Measurements from ENCODE around the gene ALPK3. TPM values are rescaled to one million over a fixed set of nuclear protein-coding genes. Genes with fewer than 3 reads are reported as not detected.

ALPK3 gene
- total RNA-seq, 1 experiment from 2014 or later, result 16.5 TPM

GRCh38 chr15:84794162-84794547 lies 23.0 kb upstream of the ALPK3 start:
- H3K36me3 Mint-ChIP-seq, result peaks cover 21% of the 10 kb centered on the region
- ATAC-seq (no peak), DNase-seq (ENCODE audit: low spot score) (no peak)
- TF ChIP-seq TEAD4 (CRISPR knock-in tag; IDR thresholded peaks at IDR 0.05) (no peak), NR1H2 (CRISPR knock-in tag; IDR thresholded peaks at IDR 0.05) (no peak)
- H3K27me3 Mint-ChIP-seq (ENCODE audit: low read depth), result no peaks in the 10 kb centered on the region
- H3K9me3 Mint-ChIP-seq, result no peaks in the 10 kb centered on the region
- no peak overlapping the region for H3K4me3 Mint-ChIP-seq
- peaks cover 6% of the 10 kb centered on the region; the same call in 1 of the 2 replicates for H3K4me1 Mint-ChIP-seq
- no peak overlapping the region for H3K27ac Mint-ChIP-seq
- CTCF ChIA-PET, result no interaction called here
- POLR2A ChIA-PET, result no interaction called here

- H3K4me3 Mint-ChIP-seq, result no peak overlapping the region
- H3K9me3 Mint-ChIP-seq, result no peaks in the 10 kb centered on the region
- TF ChIP-seq ATF1 (CRISPR knock-in tag; IDR thresholded peaks at IDR 0.05), result no peak
- TF ChIP-seq TP53 (CRISPR knock-in tag; IDR thresholded peaks at IDR 0.05), result no peak
- no peak for TF ChIP-seq PRDM15 (CRISPR knock-in tag; IDR thresholded peaks at IDR 0.05)
- TF ChIP-seq CREB1 (CRISPR knock-in tag; IDR thresholded peaks at IDR 0.05), result no peak
- TF ChIP-seq CDX4 (CRISPR knock-in tag; IDR thresholded peaks at IDR 0.05; ENCODE audit: borderline replicate concordance), result no peak
- no peak for TF ChIP-seq KAT7 (CRISPR knock-in tag; IDR thresholded peaks at IDR 0.05; ENCODE audit: borderline replicate concordance)
- TF ChIP-seq NR1H2 (CRISPR knock-in tag; IDR thresholded peaks at IDR 0.05), result no peak
- TF ChIP-seq GTF2I (CRISPR knock-in tag; conservative IDR thresholded peaks at IDR 0.05), result no peak
- TF ChIP-seq NR2C2 (CRISPR knock-in tag; IDR thresholded peaks at IDR 0.05), result no peak
- no peak for TF ChIP-seq AFF4 (CRISPR knock-in tag; IDR thresholded peaks at IDR 0.05; ENCODE audit: borderline replicate concordance)
- no peak for TF ChIP-seq NFYB (CRISPR knock-in tag; conservative IDR thresholded peaks at IDR 0.05; ENCODE audit: low read depth)
- no peak for TF ChIP-seq E2F4 (CRISPR knock-in tag; IDR thresholded peaks at IDR 0.05; ENCODE audit: borderline replicate concordance, low read depth)
- TF ChIP-seq ZNF232 (CRISPR knock-in tag; IDR thresholded peaks at IDR 0.05), result no peak
- no peak for TF ChIP-seq ZNF671 (CRISPR knock-in tag; IDR thresholded peaks at IDR 0.05)
- no peak for TF ChIP-seq ZNF396 (CRISPR knock-in tag; IDR thresholded peaks at IDR 0.05; ENCODE audit: borderline replicate concordance)
- no peak for TF ChIP-seq NFE2L1 (CRISPR knock-in tag; IDR thresholded peaks at IDR 0.05)
- ATAC-seq, result no peak
- H3K36me3 Mint-ChIP-seq, result peaks cover 24% of the 10 kb centered on the region
- no peak overlapping the region for H3K27ac Mint-ChIP-seq
- POLR2A ChIA-PET, result no interaction called here
- H3K4me1 Mint-ChIP-seq, result no peaks in the 10 kb centered on the region
- H3K27me3 Mint-ChIP-seq (ENCODE audit: low read depth), result no peaks in the 10 kb centered on the region
- CTCF ChIA-PET, result no interaction called here
- DNase-seq (ENCODE audit: low spot score), result no peak
Measured at GRCh38 chr15:84795186-84795585, 22.0 kb upstream of the ALPK3 start.
